Measurements from ENCODE around the gene PAFAH2.
"Not testable (repeated sequence)": the region's sequence is repeated elsewhere in the genome, so short reads cannot be mapped to it uniquely, and the experiment has no call there.

The PAFAH2 gene

GRCh38 chr1:26010825-26011224 is 13.0 kb upstream of the PAFAH2 start:
- DNase-seq, result no peak

- no peak for DNase-seq
Measured at GRCh38 chr1:26009796-26010447, 12.1 kb upstream of the PAFAH2 start.

GRCh38 chr1:26006710-26007109 is 8.8 kb upstream of the PAFAH2 start:
- DNase-seq, result no peak

- no peak for DNase-seq
Measured at GRCh38 chr1:26005434-26006105, 7.7 kb upstream of the PAFAH2 start.

GRCh38 chr1:26003756-26004155 is 5.9 kb upstream of the PAFAH2 start:
- no peak for DNase-seq

GRCh38 chr1:26003262-26003661 is 5.4 kb upstream of the PAFAH2 start:
- DNase-seq, result peak; percentile 22 to 57

GRCh38 chr1:25999041-25999800 is 1.4 kb upstream of the PAFAH2 start:
- DNase-seq, result no peak

GRCh38 chr1:25996966-25997827 is 666 bp downstream of the PAFAH2 start:
- DNase-seq, result peak; percentile 96 to 98

- DNase-seq, result no peak
Measured at GRCh38 chr1:25994402-25995150, 3.3 kb downstream of the PAFAH2 start.

GRCh38 chr1:25993197-25993951 is 4.5 kb downstream of the PAFAH2 start:
- no peak for DNase-seq

- no peak for DNase-seq
Measured at GRCh38 chr1:25992689-25993171, 5.1 kb downstream of the PAFAH2 start.

GRCh38 chr1:25991937-25992688 is 5.8 kb downstream of the PAFAH2 start:
- no peak for DNase-seq

- no peak for DNase-seq
Measured at GRCh38 chr1:25990702-25991395, 7.0 kb downstream of the PAFAH2 start.

GRCh38 chr1:25990251-25990650 is 7.6 kb downstream of the PAFAH2 start:
- DNase-seq, result no peak

- no peak for DNase-seq
Measured at GRCh38 chr1:25989440-25990234, 8.2 kb downstream of the PAFAH2 start.

GRCh38 chr1:25987951-25988350 is 9.9 kb downstream of the PAFAH2 start:
- no peak for DNase-seq

- not testable (repeated sequence) for DNase-seq
Measured at GRCh38 chr1:25986773-25987172, 11.1 kb downstream of the PAFAH2 start.

GRCh38 chr1:25985670-25986069 is 12.2 kb downstream of the PAFAH2 start:
- no peak for DNase-seq

- no peak for DNase-seq
Measured at GRCh38 chr1:25985171-25985570, 12.7 kb downstream of the PAFAH2 start.

All from inflammatory macrophage (primary cell).